GM12865 (cell line): Measurements from ENCODE around the gene MAPKAPK3.

ENCODE experiments used
- DNase-seq: peaks from one replicate; pipeline ENCODE4 v3.0.0; 2010; ENCODE audit warnings: low read depth
- H3K4me3 ChIP-seq: 2 replicates; pipeline ENCODE4 v1.5.1; 2011; ENCODE audit warnings: mild to moderate bottlenecking, low read depth, low read length, control low read depth
- TF ChIP-seq, protein P1 (sequence below): IDR thresholded peaks from 2 replicates; pipeline ENCODE4 v1.5.1; 2011; ENCODE audit warnings: low read length, control low read depth, low read depth, inconsistent platforms; ENCODE audit not compliant: insufficient read depth; ENCODE audit errors: missing control alignments

MAPKAPK3 gene

DNA sequence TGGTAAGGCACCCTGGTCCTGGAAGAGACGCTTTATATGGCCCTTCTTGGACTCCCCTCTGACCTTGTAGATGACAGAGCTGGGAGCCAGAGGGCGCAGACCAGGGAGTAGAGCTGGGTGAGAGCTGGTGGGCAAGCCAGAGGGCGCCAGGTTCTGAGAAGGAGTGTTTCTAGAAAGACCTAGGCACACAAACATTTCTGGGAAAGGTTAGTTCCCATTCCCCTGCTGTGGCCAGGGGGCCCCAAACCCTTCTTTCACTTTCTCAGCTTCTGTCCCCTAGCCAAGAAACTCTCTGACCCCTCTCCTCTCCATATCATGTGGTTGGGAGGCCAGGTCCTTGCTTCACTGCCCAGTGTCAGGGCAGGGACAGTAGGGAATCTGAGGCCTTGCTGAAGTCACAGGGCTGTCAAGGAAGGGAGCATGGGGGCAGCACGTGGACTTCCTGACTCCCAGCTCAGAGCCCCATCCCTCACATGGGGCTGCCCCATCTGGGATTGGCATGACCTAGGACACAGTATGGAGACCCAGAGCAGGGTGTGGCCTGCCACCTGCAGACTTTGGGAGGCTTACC is 44.1 kb upstream of the MAPKAPK3 start:
- DNase-seq, result no peak
- TF ChIP-seq, protein P1, sequence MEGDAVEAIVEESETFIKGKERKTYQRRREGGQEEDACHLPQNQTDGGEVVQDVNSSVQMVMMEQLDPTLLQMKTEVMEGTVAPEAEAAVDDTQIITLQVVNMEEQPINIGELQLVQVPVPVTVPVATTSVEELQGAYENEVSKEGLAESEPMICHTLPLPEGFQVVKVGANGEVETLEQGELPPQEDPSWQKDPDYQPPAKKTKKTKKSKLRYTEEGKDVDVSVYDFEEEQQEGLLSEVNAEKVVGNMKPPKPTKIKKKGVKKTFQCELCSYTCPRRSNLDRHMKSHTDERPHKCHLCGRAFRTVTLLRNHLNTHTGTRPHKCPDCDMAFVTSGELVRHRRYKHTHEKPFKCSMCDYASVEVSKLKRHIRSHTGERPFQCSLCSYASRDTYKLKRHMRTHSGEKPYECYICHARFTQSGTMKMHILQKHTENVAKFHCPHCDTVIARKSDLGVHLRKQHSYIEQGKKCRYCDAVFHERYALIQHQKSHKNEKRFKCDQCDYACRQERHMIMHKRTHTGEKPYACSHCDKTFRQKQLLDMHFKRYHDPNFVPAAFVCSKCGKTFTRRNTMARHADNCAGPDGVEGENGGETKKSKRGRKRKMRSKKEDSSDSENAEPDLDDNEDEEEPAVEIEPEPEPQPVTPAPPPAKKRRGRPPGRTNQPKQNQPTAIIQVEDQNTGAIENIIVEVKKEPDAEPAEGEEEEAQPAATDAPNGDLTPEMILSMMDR, result no peak
- H3K4me3 ChIP-seq, result no peak overlapping the region

DNA sequence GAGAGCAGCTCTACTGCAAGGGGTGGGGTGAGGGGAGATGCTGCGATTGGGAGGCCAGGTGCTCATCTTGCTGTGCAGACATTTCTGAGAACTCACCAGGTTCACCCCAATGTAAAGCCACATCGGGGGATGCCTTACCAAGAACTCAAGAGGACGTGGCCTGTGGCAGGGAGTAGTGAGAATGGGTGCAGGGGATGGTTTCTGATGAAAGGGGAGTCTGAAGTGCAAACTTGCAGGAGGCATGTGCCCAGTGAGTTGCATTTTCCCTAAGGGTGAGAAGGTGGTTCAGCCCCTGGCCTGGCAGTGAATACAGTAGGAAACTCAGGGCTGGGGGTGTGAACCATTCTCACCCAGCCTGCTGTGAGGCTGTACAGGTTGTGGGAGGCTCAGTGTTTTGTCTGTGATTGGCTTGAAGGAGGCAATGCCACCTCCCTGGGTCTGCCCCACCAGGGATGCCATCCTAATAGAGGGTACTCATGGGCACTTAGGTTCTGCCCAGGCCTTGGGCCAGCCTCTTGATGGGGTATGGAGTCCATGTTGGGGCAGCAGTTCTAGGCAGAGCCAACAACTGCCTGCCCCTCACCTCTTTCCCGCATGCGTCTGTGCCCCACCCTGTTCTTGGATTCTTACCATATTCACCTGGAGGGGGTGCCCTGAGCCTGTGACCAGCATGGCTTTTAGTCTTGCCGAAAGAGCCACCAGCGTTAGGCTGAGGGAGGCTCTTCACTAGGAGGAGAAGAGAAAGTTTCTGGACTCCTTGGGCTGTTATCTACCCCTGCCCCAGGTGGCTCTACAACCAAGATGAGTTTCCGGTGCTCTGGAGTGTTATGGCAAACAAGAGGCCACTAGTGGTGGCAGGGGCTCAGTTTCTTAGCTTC is 43.1 kb upstream of the MAPKAPK3 start:
- TF ChIP-seq, protein P1, result no peak
- H3K4me3 ChIP-seq, result no peak overlapping the region
- DNase-seq, result no peak

DNA sequence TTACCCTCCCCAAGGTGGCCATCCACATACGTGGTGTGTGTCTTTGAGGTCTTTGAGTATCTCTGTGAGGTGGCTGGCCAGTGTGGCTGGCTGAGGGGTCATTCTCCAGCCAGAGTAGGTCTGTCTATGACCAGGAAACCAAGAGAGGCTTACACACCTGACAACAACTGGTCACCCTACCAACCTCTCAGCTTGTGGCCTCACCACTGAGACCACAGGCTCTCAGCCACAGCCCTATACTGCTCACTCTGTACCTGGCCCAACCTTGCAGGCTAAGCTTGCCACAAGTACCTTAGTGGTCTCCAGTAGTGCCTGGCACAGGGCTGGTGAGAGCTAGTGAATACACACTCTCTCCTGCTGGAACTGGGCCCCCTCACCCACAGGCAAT is 42.5 kb upstream of the MAPKAPK3 start:
- peak; percentile 17 for DNase-seq
- TF ChIP-seq, protein P1, result no peak
- no peak overlapping the region for H3K4me3 ChIP-seq

DNA sequence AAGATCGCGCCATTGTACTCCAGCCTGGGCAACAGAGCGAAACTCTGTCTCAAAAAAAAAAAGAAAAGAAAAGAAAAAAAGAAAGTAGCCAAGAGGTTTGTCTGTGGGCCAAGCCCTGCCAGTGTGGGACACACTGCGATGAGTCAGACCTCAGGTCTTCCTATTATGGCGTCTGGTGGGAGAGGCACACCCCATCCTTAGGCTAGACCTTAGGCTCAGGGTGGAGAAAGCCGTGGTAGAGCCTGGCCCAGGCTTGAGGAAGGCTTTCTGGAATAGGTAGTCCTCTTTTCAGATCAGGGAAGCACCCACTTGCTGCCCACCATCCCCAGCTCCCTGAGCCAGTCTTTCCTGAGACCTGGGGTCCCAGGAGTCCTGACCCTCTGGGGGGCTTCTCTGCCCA is 41.6 kb upstream of the MAPKAPK3 start:
- H3K4me3 ChIP-seq, result no peak overlapping the region
- TF ChIP-seq, protein P1, result no peak
- DNase-seq, result no peak

DNA sequence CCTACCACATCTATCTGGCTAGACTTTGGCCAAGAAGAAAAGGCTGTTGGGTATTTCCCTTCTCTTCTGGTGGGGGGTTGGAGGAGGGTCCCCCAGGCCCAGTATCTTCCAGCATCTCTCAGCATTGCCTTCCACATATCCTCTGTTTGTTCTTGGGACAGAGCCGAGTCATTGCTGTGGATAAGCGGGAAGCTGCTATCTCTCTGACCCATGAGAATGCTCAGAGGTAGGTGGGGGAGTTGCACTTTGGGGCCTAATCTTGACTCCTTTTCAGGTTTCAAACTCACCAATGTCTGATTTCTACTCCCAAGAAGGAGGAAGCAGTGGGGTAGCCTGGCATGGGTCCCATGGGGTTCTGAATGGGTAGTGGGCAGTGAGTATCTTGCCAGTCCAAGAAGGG is 39.6 kb upstream of the MAPKAPK3 start:
- H3K4me3 ChIP-seq, result no peak overlapping the region
- no peak for DNase-seq
- TF ChIP-seq, protein P1, result no peak

DNA sequence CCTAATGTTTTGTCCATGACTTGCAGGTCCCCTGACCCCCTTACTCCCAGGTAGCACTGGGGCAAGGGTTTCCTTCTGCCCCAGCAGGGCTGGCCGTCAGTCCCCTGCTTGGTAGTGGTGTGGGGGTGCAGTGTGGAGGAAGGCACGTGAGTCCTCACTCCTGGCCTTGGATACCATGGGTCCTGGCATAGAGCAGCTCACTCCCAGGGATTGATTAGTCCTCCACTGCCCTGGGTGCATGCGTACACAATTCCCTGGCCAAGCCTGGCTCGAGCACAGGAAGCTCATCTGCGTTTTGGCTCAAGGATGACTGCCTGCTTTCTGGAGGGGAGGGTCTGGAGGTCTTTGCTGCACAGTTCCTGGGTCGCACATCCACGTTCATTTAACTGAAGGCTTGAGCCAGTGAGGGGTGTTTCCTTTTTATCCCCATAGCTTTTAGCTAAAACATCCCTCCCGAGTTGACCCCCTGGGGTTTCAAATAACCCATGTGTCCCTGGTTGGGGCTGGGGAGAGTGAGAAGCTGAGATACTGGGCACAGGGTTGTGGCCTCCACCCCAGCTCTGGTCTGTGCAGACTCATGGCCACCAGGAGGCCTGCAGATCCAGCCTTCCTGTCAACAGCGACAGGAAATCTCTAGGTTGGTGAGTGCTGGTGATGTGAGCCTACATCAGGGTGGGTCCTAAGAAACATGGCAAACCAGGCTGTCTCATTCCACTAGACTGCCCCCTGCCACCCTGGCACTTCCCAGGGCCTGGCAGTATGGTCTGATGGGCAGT is 36.1 kb upstream of the MAPKAPK3 start:
- no peak for DNase-seq
- TF ChIP-seq, protein P1, result no peak
- no peak overlapping the region for H3K4me3 ChIP-seq
